Osteocyte (in vitro differentiated cells): ENCODE results near the gene RAD52. TPM values are rescaled to one million over a fixed set of nuclear protein-coding genes. Genes with fewer than 3 reads are reported as not detected.

ENCODE experiments used
- DNase-seq: peaks from one replicate; pipeline ENCODE4 v3.0.0; 2021; ENCODE audit warnings: mixed read lengths; ENCODE audit not compliant: unreplicated experiment; ENCODE audit errors: extremely low spot score
- H3K27ac Mint-ChIP-seq: one replicate; pipeline ENCODE4 v1.8.0; 2021; ENCODE audit warnings: mild to moderate bottlenecking, mixed read lengths; ENCODE audit not compliant: unreplicated experiment
- H3K27me3 Mint-ChIP-seq: one replicate; pipeline ENCODE4 v1.8.0; 2021; ENCODE audit warnings: mixed read lengths; ENCODE audit not compliant: unreplicated experiment
- H3K36me3 Mint-ChIP-seq: one replicate; pipeline ENCODE4 v1.8.0; 2021; ENCODE audit warnings: mixed read lengths; ENCODE audit not compliant: unreplicated experiment
- H3K4me1 Mint-ChIP-seq: one replicate; pipeline ENCODE4 v1.8.0; 2021; ENCODE audit warnings: mixed read lengths; ENCODE audit not compliant: unreplicated experiment
- H3K4me3 Mint-ChIP-seq: one replicate; pipeline ENCODE4 v1.8.0; 2021; ENCODE audit warnings: mild to moderate bottlenecking, moderate library complexity, mixed read lengths; ENCODE audit not compliant: unreplicated experiment
- H3K9me3 Mint-ChIP-seq: one replicate; pipeline ENCODE4 v1.8.0; 2021; ENCODE audit warnings: mixed read lengths; ENCODE audit not compliant: unreplicated experiment
- CTCF ChIP-seq: fragments of 200-600 bp; sonication (generic); IDR thresholded peaks from 2 replicates; pipeline ENCODE4 v1.5.0; 2021; ENCODE audit warnings: antibody characterized with exemption, mild to moderate bottlenecking, moderate library complexity
- total RNA-seq: library from RNA; stranded (reverse); gene quantifications from 2 replicates; pipeline ENCODE4 v1.2.1, GENCODE V29; 2021

The RAD52 gene
- total RNA-seq, 1 donor from 2014 or later = 17.8 TPM

GRCh38 chr12:912466-913235 is 36.8 kb downstream of the RAD52 start:
- H3K4me1 Mint-ChIP-seq = peaks cover 2% of the 10 kb centered on the region
- H3K36me3 Mint-ChIP-seq = peaks cover 60% of the 10 kb centered on the region
- no peak for DNase-seq
- H3K9me3 Mint-ChIP-seq = no peaks in the 10 kb centered on the region
- no peak for TF ChIP-seq CTCF
- H3K4me3 Mint-ChIP-seq = no peak overlapping the region
- H3K27me3 Mint-ChIP-seq = no peaks in the 10 kb centered on the region
- no peak overlapping the region for H3K27ac Mint-ChIP-seq

DNA sequence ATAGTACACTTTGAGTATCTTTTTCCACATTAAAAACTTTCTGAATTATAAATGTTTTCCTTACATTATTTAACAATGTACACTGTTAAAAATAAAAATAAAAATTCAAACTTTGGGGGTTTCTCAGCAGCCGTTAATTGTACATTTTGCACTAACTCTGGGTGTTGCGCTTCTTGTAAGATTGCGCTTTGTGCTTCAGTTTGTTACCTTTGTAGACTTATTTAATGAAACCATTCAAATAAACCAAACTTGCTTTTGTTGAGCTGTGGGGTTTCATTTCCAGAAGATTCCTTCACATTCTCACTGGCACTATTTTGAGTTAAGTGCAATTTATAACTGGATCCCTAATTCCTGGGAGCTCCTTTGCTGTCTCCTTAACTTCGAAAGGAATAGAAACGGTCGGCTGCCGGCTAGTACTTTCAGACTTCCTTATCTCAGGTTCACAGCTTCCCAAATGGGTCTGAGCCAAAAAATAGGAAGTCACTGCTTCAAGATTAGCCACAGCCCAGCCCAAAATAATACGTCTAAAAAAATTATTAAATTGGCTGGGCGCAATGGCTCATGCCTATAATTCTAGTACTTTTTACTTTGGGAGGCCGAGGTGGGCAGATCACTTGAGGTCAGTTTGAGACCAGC is 38.2 kb downstream of the RAD52 start:
- peaks cover 59% of the 10 kb centered on the region for H3K36me3 Mint-ChIP-seq
- peaks cover 3% of the 10 kb centered on the region for H3K4me1 Mint-ChIP-seq
- no peaks in the 10 kb centered on the region for H3K27me3 Mint-ChIP-seq
- TF ChIP-seq CTCF = no peak
- no peak overlapping the region for H3K27ac Mint-ChIP-seq
- H3K9me3 Mint-ChIP-seq = no peaks in the 10 kb centered on the region
- no peak for DNase-seq
- H3K4me3 Mint-ChIP-seq = no peak overlapping the region

- Mint-ChIP-seq H3K36me3 (peaks cover 59% of the 10 kb centered on the region), H3K27me3 (no peaks in the 10 kb centered on the region), H3K4me1 (peaks cover 12% of the 10 kb centered on the region), H3K27ac (no peak overlapping the region), H3K4me3 (no peak overlapping the region), H3K9me3 (no peaks in the 10 kb centered on the region)
- DNase-seq = no peak
- no peak for TF ChIP-seq CTCF
Measured at GRCh38 chr12:910416-910815, 39.1 kb downstream of the RAD52 start.

DNA sequence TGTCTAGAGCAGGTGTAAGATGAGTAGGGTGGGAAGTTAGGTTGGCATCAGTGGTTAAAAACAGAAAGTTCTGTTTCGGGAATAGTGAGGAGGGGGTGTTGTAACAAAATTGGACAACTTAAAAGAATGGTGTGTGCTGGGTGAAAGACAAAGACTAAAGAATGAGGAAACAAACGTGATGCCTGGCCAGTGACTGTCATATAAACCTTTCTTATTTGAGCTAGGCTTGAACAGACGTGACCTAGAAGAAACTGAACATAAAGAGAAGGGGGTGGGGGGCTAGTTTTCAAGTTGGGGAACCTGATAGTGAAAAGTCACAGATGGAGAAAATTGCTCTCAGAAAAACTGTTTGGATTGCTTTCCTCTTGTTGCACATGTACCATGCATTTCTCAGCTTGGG is 39.6 kb downstream of the RAD52 start:
- H3K27ac Mint-ChIP-seq = no peak overlapping the region

More for the DNA sequence above, 39.6 kb downstream of the RAD52 start:
- H3K27me3 Mint-ChIP-seq = no peaks in the 10 kb centered on the region
- no peak overlapping the region for H3K4me3 Mint-ChIP-seq
- peaks cover 61% of the 10 kb centered on the region for H3K36me3 Mint-ChIP-seq
- DNase-seq = no peak
- H3K9me3 Mint-ChIP-seq = no peaks in the 10 kb centered on the region
- no peak for TF ChIP-seq CTCF
- peaks cover 10% of the 10 kb centered on the region for H3K4me1 Mint-ChIP-seq
